Suppressor macrophage treated with lipopolysaccharide for 1 hour (primary cell): ENCODE measurements around the gene PRDM15.
A peak's percentile ranks its signal among the peaks of the same experiment; 100 is the strongest.

Source experiments
- DNase-seq, 3 donors: peaks; one replicate each; pipeline ENCODE4 v3.0.0-alpha.2; 2020 to 2022

Gene PRDM15

DNA sequence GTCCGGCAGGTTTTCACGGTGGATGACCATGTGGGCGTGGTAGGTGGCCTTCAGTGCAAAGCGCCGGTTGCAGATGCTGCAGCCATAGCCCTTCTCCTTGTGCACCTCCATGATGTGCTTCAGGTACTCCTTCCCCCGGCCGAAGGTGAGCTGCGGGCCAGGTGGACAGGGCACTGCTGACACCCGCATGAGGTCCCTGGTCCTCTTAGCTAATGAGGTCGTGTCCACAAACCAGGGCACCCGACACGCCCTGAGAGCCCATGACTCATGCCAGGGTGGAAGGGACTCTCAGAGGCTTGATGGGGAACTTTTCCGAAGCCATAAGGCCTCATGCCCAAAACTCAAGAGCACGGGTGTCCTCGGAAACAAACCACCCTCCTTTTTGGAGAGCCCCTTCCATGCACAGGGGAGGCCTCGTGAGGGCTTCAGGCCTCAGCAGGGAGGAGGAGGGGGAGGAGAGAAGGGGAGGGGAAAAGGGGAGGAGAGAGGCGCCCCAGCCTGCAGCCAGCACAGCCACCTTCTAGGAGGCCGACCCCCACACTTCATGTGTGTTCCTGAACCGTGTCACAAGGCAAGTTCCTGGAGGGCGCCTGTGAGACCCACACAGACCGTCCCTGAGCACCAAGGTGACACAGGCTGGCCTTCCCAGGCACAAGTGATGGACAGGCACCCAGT is 57.9 kb downstream of the PRDM15 start:
- peak in 2 of 3 donors; percentile 13 to 27 for DNase-seq

GRCh38 chr21:41820384-41821080 is 58.6 kb downstream of the PRDM15 start:
- DNase-seq = no peak

DNA sequence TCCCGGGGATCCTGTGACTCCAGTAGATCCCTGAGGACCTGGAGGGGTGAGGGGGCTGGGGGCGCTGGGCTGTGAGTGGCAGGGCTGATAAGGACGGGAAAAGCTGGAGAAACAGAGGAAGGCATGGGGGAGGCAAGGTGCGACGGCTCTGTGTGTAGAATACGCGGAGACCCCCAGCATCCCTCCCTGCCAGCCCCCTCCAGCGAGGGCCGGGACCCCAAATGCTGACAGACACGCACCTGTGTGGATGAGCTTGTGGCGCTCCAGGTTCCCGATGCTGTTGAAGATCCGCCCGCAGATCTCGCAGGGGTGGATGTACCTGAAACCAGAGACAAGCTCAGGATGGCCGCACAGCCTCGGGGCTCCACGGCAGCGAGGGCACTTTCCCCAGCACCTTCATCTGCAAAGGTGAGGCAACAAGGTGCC is 59.3 kb downstream of the PRDM15 start:
- DNase-seq = no peak

- DNase-seq = no peak
These were observed 59.8 kb downstream of the PRDM15 start for GRCh38 chr21:41819236-41819855.

GRCh38 chr21:41817877-41818855 is 61.0 kb downstream of the PRDM15 start:
- no peak for DNase-seq

GRCh38 chr21:41817228-41817627 is 61.9 kb downstream of the PRDM15 start:
- DNase-seq = peak; percentile 62 to 73 (median 71)

DNA sequence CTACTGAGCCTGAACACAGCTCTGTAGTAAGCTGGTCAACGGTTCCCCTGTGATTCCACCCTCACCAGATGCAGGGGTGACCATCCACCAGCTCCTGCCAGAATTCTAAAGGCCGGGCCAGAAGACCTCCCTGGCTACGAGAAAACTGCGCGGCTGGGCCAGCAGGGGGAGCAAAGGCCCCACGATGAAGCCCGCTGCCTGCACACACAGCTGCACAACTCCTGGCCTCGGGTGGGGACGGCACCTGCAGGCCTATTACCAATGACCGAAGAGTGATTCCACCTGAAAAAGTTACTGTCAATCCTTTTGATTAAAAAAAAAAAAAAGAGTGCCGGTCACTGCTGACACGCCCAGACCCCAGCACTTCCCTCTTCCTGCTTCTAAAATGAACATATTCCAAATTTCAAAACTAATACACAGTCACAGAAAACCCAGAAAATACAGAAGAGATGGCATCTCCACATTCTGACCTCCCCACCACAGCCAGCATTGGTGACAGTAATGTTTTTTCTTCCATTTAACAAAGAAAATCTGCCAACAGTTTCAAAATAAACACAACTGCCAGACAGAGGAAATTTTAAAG is 62.5 kb downstream of the PRDM15 start:
- peak; percentile 59 to 77 (median 71) for DNase-seq

- no peak for DNase-seq
These were observed 63.2 kb downstream of the PRDM15 start for GRCh38 chr21:41815652-41816582.

GRCh38 chr21:41813226-41813625 is 65.9 kb downstream of the PRDM15 start:
- DNase-seq = no peak

DNA sequence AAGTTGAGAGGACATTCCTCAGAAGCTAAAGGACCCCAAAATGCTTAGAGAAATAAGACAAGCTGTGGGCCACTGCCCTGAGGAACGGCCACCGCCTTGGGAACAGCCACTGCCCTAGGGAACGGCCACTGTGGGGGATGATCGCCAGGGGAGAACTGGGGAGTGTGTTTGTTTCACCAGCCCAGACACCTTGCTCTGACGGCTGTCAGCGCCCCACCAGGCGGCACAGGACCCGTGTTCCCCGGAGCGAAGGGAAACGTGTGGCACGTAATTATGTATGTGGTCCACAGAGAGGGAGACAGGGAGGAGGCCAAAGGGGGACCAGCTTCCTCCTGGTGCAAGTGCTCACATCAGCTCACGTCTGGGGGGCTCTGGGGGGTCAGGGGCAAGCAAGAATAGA is 66.5 kb downstream of the PRDM15 start:
- DNase-seq = no peak

GRCh38 chr21:41810597-41810932 is 68.6 kb downstream of the PRDM15 start:
- no peak for DNase-seq

- no peak for DNase-seq
These were observed 69.1 kb downstream of the PRDM15 start for GRCh38 chr21:41809891-41810596.

GRCh38 chr21:41808846-41809245 is 70.3 kb downstream of the PRDM15 start:
- no peak for DNase-seq

GRCh38 chr21:41808094-41808493 is 71.0 kb downstream of the PRDM15 start:
- DNase-seq = no peak

DNA sequence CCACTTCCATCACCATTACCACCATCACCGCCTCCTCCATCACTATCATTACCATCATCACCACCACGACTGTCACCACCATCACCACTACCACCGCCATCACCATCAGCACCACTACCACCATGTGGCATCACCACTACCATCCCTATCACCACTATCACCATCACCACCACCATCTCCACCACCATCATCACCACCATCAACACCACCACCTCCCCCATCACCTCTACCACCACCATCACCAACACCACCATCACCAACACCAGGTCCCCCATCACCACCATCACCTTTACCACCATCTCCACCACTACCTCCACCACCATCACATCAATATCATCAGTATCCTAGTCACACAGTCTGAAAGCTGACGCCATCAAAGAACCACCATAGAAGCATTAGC is 72.4 kb downstream of the PRDM15 start:
- DNase-seq = no peak

- DNase-seq = no peak
These were observed 73.5 kb downstream of the PRDM15 start for GRCh38 chr21:41805643-41806042.

GRCh38 chr21:41805038-41805437 is 74.1 kb downstream of the PRDM15 start:
- DNase-seq = peak in 1 of 3 donors; percentile 10

DNA sequence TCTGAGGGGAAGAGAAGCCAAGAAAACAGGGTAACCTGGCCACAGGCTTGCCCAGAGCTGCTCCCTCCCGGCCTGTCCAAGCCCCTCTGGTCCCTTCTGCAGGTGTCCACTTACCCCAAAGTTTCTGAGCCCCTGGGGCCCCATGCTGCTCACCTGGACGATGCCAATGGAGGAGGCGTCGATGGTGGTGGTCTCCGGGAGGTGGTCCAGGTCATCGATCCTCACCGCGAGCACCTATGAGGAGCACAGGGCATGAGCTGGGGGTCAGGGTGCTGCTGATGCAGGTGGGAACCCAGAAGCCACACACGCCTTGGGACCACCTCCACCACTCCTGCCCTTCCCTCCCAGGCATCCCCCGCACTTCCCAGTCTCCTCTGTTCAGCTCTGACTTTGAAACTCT is 74.8 kb downstream of the PRDM15 start:
- DNase-seq = no peak

GRCh38 chr21:41803316-41803715 is 75.8 kb downstream of the PRDM15 start:
- no peak for DNase-seq

DNA sequence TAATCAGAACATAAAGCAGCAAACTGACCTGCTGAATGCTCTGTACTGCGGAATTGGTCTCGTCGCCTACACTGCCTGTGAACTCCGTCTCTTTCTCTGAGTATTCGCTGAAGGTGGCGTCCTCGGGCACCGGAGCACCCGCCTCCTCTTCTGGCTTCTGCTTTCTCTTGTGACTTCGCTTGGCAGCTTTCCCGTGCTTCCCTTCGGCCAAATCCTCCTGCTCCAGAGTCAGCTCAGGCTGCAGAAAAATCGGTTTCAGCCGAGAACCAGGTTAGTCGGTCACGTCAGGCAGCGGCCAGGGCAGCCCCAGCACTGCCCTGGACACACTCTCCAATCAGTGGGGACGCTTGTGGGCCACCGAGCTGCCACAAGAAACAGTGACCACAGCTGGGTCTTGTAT is 76.5 kb downstream of the PRDM15 start:
- peak; percentile 38 to 44 (median 41) for DNase-seq

- DNase-seq = no peak
These were observed 77.0 kb downstream of the PRDM15 start for GRCh38 chr21:41802198-41802584.
